K562 (cell line): ENCODE data around the gene ICAM3. TPM values are rescaled to one million over a fixed set of nuclear protein-coding genes. Genes with fewer than 3 reads are reported as not detected.

Experiments used
- CLOCK ChIP-seq: fragments of 250-450 bp; sonication (Bioruptor Pico); IDR thresholded peaks from 2 replicates; pipeline ENCODE4 v1.4.0; 2020; ENCODE audit warnings: mild to moderate bottlenecking, moderate library complexity, borderline replicate concordance
- E2F5 ChIP-seq: sonication (generic); formaldehyde crosslinking; IDR thresholded peaks from 2 replicates; pipeline ENCODE4 v1.8.0; 2022; ENCODE audit warnings: mild to moderate bottlenecking, missing genetic modification reagents
- ELF1 ChIP-seq: fragments of 200-800 bp; sonication (Bioruptor generic); IDR thresholded peaks from 2 replicates; pipeline ENCODE4 v1.6.1; 2016; ENCODE audit warnings: missing genetic modification characterization, missing compliant biosample characterization
- ETS2 ChIP-seq: IDR thresholded peaks from 2 replicates; pipeline ENCODE4 v1.6.1; 2016; ENCODE audit warnings: borderline replicate concordance, missing genetic modification characterization, mild to moderate bottlenecking, moderate library complexity, missing compliant biosample characterization; ENCODE audit not compliant: poor library complexity, severe bottlenecking
- FUS ChIP-seq: fragments of 200-400 bp; formaldehyde crosslinking; optimal IDR thresholded peaks from 2 replicates; pipeline ENCODE3; 2017; ENCODE audit warnings: low read depth, low read length
- MED1 ChIP-seq: sonication (generic); formaldehyde crosslinking; IDR thresholded peaks from 2 replicates; pipeline ENCODE4 v1.8.1; 2023; ENCODE audit warnings: missing genetic modification reagents, borderline replicate concordance
- MTA2 ChIP-seq: fragments of 450-650 bp; IDR thresholded peaks from 2 replicates; pipeline ENCODE4 v1.6.1; 2016; ENCODE audit warnings: low read depth
- NR4A1 ChIP-seq, 2 experiments: fragments of 250-450 bp in 1 of 2; fragments of 450-650 bp in 1 of 2; sonication (Bioruptor Pico) in 1 of 2; IDR thresholded peaks; 2 replicates each; pipeline versions ENCODE4 v1.4.0 to v1.6.1; 2016 to 2020; ENCODE audit warnings: mild to moderate bottlenecking in 2 of 2, missing compliant biosample characterization in 1 of 2, missing genetic modification characterization in 1 of 2, moderate library complexity in 1 of 2
- PHF8 ChIP-seq: fragments of 200-600 bp; sonication (generic); IDR thresholded peaks from 2 replicates; pipeline ENCODE4 v1.6.1; 2012; ENCODE audit warnings: mixed run types, mild to moderate bottlenecking, inconsistent platforms, low read length, moderate library complexity, borderline replicate concordance
- PPARD ChIP-seq: fragments of 250-450 bp; sonication (Bioruptor Pico); IDR thresholded peaks from 2 replicates; pipeline ENCODE4 v1.8.0; 2022; ENCODE audit warnings: inconsistent platforms, mild to moderate bottlenecking, moderate library complexity
- RREB1 ChIP-seq: fragments of 250-450 bp; sonication (Bioruptor Pico); IDR thresholded peaks from 2 replicates; pipeline ENCODE4 v1.4.0; 2020
- TGIF2 ChIP-seq: sonication (generic); formaldehyde crosslinking; IDR thresholded peaks from 2 replicates; pipeline ENCODE4 v1.8.1; 2022; ENCODE audit warnings: mild to moderate bottlenecking, missing genetic modification reagents, moderate library complexity
- ZNF444 ChIP-seq: fragments of 250-450 bp; sonication (Bioruptor Pico); IDR thresholded peaks from 2 replicates; pipeline ENCODE4 v1.4.0; 2020; ENCODE audit warnings: mild to moderate bottlenecking, moderate library complexity
- polyA plus RNA-seq, 8 experiments: library from polyadenylated mRNA; depleted of rRNA in 4 of 8; stranded (reverse) in 5 of 8; unstranded in 3 of 8; fragments of >200 nt; fragmentation: Nextera tagmentation in 2 of 8; fragmentation: Illumina TruSeq in 1 of 8; extraction: Ambion mirVana in 2 of 8; extraction: Trizol in 1 of 8; gene quantifications; 2 replicates each; pipeline versions ENCODE4 v1.2.1 to v1.2.3, GENCODE V29; 2011 to 2014; ENCODE audit warnings: inconsistent platforms in 1 of 8, missing spikeins in 1 of 8
- total RNA-seq, 7 experiments: library from RNA; depleted of rRNA in 6 of 7; stranded (reverse); fragments of >200 nt in 6 of 7; fragmentation: Illumina TruSeq in 2 of 7; extraction: Trizol in 2 of 7; gene quantifications; 2 replicates each; pipeline versions ENCODE4 v1.2.1 to v1.2.3, GENCODE V29; 2011 to 2021; ENCODE audit warnings: low replicate concordance in 1 of 7

ICAM3 gene
- total and polyA plus RNA-seq, 9 of the 15 experiments (the other 6 are each of a cell fraction or from before 2014, with no cell fraction given) = 6.5 to 39.5 (median 24.2) TPM

GRCh38 chr19:10333758-10334587 lies 5.5 kb downstream of the ICAM3 start (continued):
- peak; percentile 13; the same call in 1 of the 2 replicates for TF ChIP-seq PHF8
- TF ChIP-seq CLOCK = no peak
- TF ChIP-seq ETS2 (tag) = no peak
- TF ChIP-seq NR4A1 (CRISPR knock-in tag; IDR thresholded peaks at IDR 0.05) = no peak
- no peak for TF ChIP-seq NR4A1 (tag; IDR thresholded peaks at IDR 0.05)
- no peak for TF ChIP-seq PPARD (CRISPR knock-in tag)
- TF ChIP-seq MTA2 = peak; percentile 39; the same call in 1 of the 2 replicates
- TF ChIP-seq ZNF444 = no peak
- TF ChIP-seq TGIF2 (CRISPR knock-in tag) = no peak
- TF ChIP-seq E2F5 = no peak
- no peak for TF ChIP-seq MED1 (CRISPR knock-in tag)
- TF ChIP-seq RREB1 (CRISPR knock-in tag) = no peak
- TF ChIP-seq FUS = no peak
- no peak for TF ChIP-seq ELF1 (tag)
- TF ChIP-seq, all 486 proteins: peak for 50
